MM.1S (cell line): Measurements from ENCODE around the gene ATE1.
"Not testable (repeated sequence)": the region's sequence is repeated elsewhere in the genome, so short reads cannot be mapped to it uniquely, and the experiment has no call there.

Source experiments
- DNase-seq: peaks from one replicate; pipeline ENCODE4 v3.0.0-alpha.2; 2015
- H2AFZ ChIP-seq: fragments of 300-600 bp; sonication (generic); 2 replicates; pipeline ENCODE4 v1.6.0; 2016; ENCODE audit warnings: antibody characterized with exemption, low read length
- H3F3A ChIP-seq: fragments of 300-600 bp; sonication (generic); 2 replicates; pipeline ENCODE4 v1.6.1; 2016; ENCODE audit warnings: mild to moderate bottlenecking, antibody characterized with exemption, low read length, moderate library complexity, mixed read lengths; ENCODE audit not compliant: insufficient read depth
- H3K27ac ChIP-seq: fragments of 300-600 bp; sonication (generic); 2 replicates; pipeline ENCODE4 v1.5.1; 2016; ENCODE audit warnings: mild to moderate bottlenecking, low read length
- H3K27me3 ChIP-seq: fragments of 300-600 bp; sonication (generic); replicated peaks from 2 replicates; pipeline ENCODE4 v1.6.0; 2016; ENCODE audit warnings: low read length; ENCODE audit not compliant: insufficient read depth
- H3K36me3 ChIP-seq: fragments of 300-600 bp; sonication (generic); replicated peaks from 2 replicates; pipeline ENCODE4 v1.6.1; 2016; ENCODE audit warnings: mild to moderate bottlenecking, low read length, mixed read lengths; ENCODE audit not compliant: insufficient read depth
- H3K4me1 ChIP-seq: fragments of 300-600 bp; sonication (generic); 2 replicates; pipeline ENCODE4 v1.6.1; 2016; ENCODE audit warnings: low read length, mixed read lengths
- H3K4me2 ChIP-seq: fragments of 300-600 bp; sonication (generic); 2 replicates; pipeline ENCODE4 v1.6.0; 2016; ENCODE audit warnings: low read depth, low read length
- H3K4me3 ChIP-seq: fragments of 300-600 bp; sonication (generic); 2 replicates; pipeline ENCODE4 v1.5.1; 2016; ENCODE audit warnings: low read length, mixed read lengths
- H3K79me2 ChIP-seq: fragments of 300-600 bp; sonication (generic); 2 replicates; pipeline ENCODE4 v1.6.1; 2016; ENCODE audit warnings: mixed run types, low read length, mixed read lengths
- H3K9ac ChIP-seq: fragments of 300-600 bp; sonication (generic); 2 replicates; pipeline ENCODE4 v1.6.1; 2016; ENCODE audit warnings: low read length, mixed read lengths
- H3K9me2 ChIP-seq: fragments of 300-600 bp; sonication (generic); replicated peaks from 2 replicates; pipeline ENCODE4 v1.6.1; 2016; ENCODE audit warnings: mild to moderate bottlenecking, low read length, mixed read lengths; ENCODE audit not compliant: insufficient read depth
- H3K9me3 ChIP-seq: fragments of 300-600 bp; sonication (generic); replicated peaks from 2 replicates; pipeline ENCODE4 v1.6.1; 2016; ENCODE audit warnings: mild to moderate bottlenecking, low read length, mixed read lengths; ENCODE audit not compliant: insufficient read depth
- H4K20me1 ChIP-seq: fragments of 300-600 bp; sonication (generic); 2 replicates; pipeline ENCODE4 v1.6.1; 2016; ENCODE audit warnings: mild to moderate bottlenecking, low read length, moderate library complexity, mixed read lengths; ENCODE audit not compliant: insufficient read depth
- CTCF ChIP-seq: fragments of 300-600 bp; sonication (generic); IDR thresholded peaks from 2 replicates; pipeline ENCODE4 v1.5.1; 2016; ENCODE audit warnings: antibody characterized with exemption, low read length, mixed read lengths
- EZH2 ChIP-seq: fragments of 300-600 bp; sonication (generic); optimal IDR thresholded peaks from 2 replicates; pipeline ENCODE3; 2017; ENCODE audit warnings: low read depth, mild to moderate bottlenecking, antibody characterized with exemption, low read length, mixed read lengths
- EZH2phosphoT487 ChIP-seq: fragments of 300-600 bp; sonication (generic); IDR thresholded peaks from 2 replicates; pipeline ENCODE4 v1.6.1; 2018; ENCODE audit warnings: antibody characterized with exemption, low read length

Gene ATE1

DNA sequence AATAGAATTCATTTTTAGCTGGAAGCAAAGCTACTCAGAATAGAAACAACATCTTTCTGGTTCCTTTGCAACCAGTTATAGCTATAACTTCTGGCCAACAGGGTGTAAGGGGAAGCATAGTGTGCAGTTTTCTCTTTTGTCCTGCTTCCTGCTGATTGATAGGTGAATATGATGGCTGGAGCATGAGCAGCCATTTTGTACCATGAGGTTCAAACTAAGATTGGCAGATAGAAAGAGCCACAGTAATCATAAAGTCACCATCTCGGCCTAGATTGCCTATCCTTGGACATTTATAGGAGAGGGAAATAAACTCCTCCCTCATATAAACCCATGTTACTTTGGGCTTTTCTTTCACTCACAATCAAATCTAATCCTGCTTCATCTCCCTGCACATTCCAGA lies 227.4 kb downstream of the ATE1 start:
- no peaks in the 10 kb centered on the region for H3K36me3 ChIP-seq
- no peak overlapping the region for H3K4me2 ChIP-seq
- no peak for DNase-seq
- no peak overlapping the region for H2AFZ ChIP-seq
- H3K79me2 ChIP-seq = no peaks in the 10 kb centered on the region
- H3K4me1 ChIP-seq = no peaks in the 10 kb centered on the region
- TF ChIP-seq EZH2 = no peak
- TF ChIP-seq CTCF = no peak
- no peak for TF ChIP-seq EZH2phosphoT487
- no peaks in the 10 kb centered on the region for H4K20me1 ChIP-seq
- no peaks in the 10 kb centered on the region for H3K27me3 ChIP-seq
- no peaks in the 10 kb centered on the region for H3K9me3 ChIP-seq
- no peak overlapping the region for H3K4me3 ChIP-seq
- H3K9me2 ChIP-seq = no peaks in the 10 kb centered on the region
- H3F3A ChIP-seq = no peaks in the 10 kb centered on the region
- H3K27ac ChIP-seq = no peak overlapping the region
- H3K9ac ChIP-seq = no peak overlapping the region

GRCh38 chr10:121699703-121700102 lies 228.1 kb downstream of the ATE1 start:
- not testable (repeated sequence) for H3K9me2 ChIP-seq, H3K9me3 ChIP-seq, H3K27ac ChIP-seq, H3K4me1 ChIP-seq, H3F3A ChIP-seq, H4K20me1 ChIP-seq, H2AFZ ChIP-seq, H3K4me2 ChIP-seq, H3K79me2 ChIP-seq, H3K9ac ChIP-seq, H3K36me3 ChIP-seq, DNase-seq, H3K4me3 ChIP-seq, H3K27me3 ChIP-seq

DNA sequence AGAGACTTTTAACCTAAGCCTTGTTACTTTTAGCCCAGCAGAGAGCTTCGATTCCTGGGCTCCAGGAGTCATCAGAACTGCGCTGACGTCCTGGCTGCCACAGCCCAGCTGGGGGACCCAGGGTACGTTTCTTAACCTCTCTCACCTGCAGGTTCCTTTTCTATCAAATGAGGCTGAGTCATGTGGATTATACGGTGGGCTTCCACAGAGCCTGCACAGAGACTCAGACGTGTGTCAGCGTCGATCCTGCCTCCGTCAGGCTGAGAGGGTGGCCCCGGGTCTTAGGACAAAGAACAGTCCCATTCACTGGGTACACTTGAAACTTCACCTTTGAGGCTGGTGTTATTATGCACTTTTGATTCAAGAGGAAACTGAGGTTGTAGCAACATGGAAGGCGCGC lies 228.9 kb downstream of the ATE1 start:
- Histone ChIP-seq H3K4me2 (no peak overlapping the region), H3F3A (no peaks in the 10 kb centered on the region), H3K9me3 (no peaks in the 10 kb centered on the region), H3K79me2 (no peaks in the 10 kb centered on the region), H3K27me3 (no peaks in the 10 kb centered on the region), H3K4me3 (no peak overlapping the region), H3K36me3 (no peaks in the 10 kb centered on the region), H2AFZ (no peak overlapping the region), H3K4me1 (no peaks in the 10 kb centered on the region), H3K9me2 (no peaks in the 10 kb centered on the region), H3K27ac (no peak overlapping the region), H3K9ac (no peak overlapping the region), H4K20me1 (no peaks in the 10 kb centered on the region)
- DNase-seq = no peak
- TF ChIP-seq EZH2phosphoT487 (no peak), EZH2 (no peak), CTCF (no peak)

DNA sequence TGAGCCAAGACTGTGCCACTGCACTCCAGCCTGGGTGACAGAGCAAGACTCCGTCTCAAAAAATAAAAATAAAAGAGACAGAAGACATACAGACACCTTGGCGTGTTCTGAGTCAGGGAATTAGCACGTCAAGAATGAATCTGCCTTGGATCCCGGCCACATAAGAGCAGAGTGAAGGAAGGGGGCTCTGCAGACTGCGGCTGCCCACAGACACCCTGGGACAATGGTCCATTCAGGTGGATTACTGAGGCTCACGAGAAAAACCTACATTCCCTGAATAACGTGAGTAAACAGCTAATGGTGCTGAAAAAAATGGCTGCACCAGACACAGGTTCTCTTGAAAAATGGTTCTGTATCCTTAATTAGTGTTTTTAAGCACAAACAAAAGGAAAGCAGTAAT lies 229.5 kb downstream of the ATE1 start:
- Histone ChIP-seq H3K27ac (no peak overlapping the region), H3K36me3 (no peaks in the 10 kb centered on the region), H3K4me2 (no peak overlapping the region), H3K9ac (no peak overlapping the region), H3K4me1 (no peaks in the 10 kb centered on the region), H4K20me1 (no peaks in the 10 kb centered on the region), H3F3A (no peaks in the 10 kb centered on the region), H2AFZ (no peak overlapping the region), H3K4me3 (no peak overlapping the region), H3K9me3 (no peaks in the 10 kb centered on the region), H3K27me3 (no peaks in the 10 kb centered on the region), H3K9me2 (no peaks in the 10 kb centered on the region), H3K79me2 (no peaks in the 10 kb centered on the region)
- DNase-seq = no peak
- TF ChIP-seq CTCF (no peak), EZH2 (no peak), EZH2phosphoT487 (no peak)
